Airway epithelial cell (primary cell): Measurements from ENCODE around the gene ZACN. TPM values are rescaled to one million over a fixed set of nuclear protein-coding genes. Genes with fewer than 3 reads are reported as not detected.

Experiments used
- total RNA-seq: library from RNA; depleted of rRNA; stranded (reverse); fragments of >200 nt; gene quantifications from 2 replicates; pipeline ENCODE4 v1.2.3, GENCODE V29; 2015

The ZACN gene
- total RNA-seq: not detected in 2 replicates

DNA sequence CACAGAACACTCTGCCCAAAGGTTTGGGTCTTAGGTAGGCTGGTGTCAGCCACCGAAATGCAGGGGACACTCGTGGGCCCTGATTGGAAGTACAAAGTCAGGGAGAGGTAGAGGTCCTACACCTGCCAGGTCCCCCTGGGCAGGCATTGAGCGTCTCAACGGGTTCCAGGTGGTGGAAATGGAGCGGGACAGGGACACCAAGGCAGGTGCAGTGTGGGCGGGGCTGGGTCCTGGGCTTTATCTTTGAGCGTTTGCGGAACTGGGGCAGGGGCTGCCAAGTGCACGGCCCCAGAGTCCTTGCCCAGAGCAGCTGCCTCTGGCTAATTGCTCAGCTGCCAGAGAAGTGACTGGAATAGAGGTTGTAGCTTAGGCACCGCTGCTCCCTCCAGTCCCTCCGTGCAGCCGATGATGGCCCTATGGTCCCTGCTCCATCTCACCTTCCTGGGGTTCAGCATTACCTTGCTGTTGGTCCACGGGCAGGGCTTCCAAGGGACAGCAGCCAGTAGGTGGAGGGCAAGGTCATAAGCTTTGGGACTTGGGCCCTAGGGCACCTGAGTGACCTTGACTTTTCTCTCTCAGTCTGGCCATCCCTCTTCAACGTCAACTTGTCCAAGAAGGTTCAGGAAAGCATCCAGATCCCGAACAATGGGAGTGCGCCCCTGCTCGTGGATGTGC, at the start of gene ZACN:
Gene ZACN, plus strand, starts transcription at position 323 of the 675 bp plus-strand sequence. Its CDS starts 83 bp downstream, at position 406.

GRCh38 chr17:76072148-76072858, 6.7 kb upstream of the ZACN start, which contains the start of gene SRP68:
SRP68 (minus strand) TSS chr17:76072517; CDS start chr17:76072491, 26 bp downstream.

GRCh38 chr17:76074390-76075363, 4.3 kb upstream of the ZACN start, which contains the start of gene GALR2:
GALR2 (plus strand) TSS chr17:76074781; CDS start chr17:76074884, 103 bp downstream.

DNA sequence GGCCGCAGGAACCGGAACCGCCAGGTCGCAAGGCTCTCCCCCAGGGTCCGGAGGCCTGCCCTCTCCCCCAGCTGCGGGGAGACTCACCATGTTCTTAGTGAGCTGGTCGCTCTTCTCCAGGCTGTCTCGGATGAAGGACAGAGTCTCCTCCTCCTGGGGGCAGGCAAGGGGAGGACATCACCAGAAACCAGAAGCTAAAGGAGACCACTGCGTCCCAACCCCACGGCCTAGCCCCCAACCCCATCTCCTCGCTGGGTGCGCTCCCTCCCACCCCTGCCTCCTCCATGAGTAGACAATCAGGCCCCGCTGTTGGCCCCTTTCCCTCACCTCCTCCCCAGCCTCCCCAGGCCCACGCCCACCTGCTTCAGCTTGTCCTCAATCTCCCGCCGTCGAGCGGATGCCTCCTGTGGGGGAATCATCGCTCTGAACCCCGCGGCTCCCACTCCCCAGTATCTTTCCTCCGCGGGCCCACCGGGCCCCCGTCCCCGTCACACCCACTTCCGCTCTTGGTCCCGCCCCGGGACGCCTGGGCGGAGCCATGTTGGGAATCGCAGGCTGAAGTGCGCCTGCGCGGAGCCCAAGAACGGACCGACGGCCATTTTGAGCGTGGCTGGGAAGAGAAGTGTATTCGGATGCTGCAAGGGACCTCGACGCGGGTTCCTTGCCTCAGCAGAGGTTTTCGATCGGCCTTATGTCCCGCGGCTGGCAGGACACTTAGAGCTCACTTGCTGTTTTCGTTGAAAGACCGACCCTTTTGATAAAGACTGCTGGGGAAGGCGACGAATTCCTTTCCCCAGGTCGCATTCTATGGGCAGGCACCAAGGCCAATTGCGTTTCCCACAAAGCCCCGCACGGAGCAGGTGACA, 24.5 kb downstream of the ZACN start, which contains the start of gene EXOC7:
Gene EXOC7, minus strand, starts transcription at position 514 of the 866 bp plus-strand sequence. Its CDS starts 95 bp downstream, at position 419.

Other genes starting within 250 kb of the ZACN start
- gene UNC13D, start 234.8 kb upstream of the ZACN start, total RNA-seq: 9.6 and 10.1 TPM in 2 replicates
- gene WBP2, start 223.8 kb upstream of the ZACN start, total RNA-seq: 39.0 and 54.4 TPM in 2 replicates
- gene TRIM47, start 200.6 kb upstream of the ZACN start, total RNA-seq: 29.3 and 32.2 TPM in 2 replicates
- gene TRIM65, start 182.2 kb upstream of the ZACN start, total RNA-seq: 28.1 and 28.6 TPM in 2 replicates
- gene MRPL38, start 174.3 kb upstream of the ZACN start, total RNA-seq: 31.9 and 35.0 TPM in 2 replicates
- gene FBF1, start 138.1 kb upstream of the ZACN start, total RNA-seq: 10.6 and 11.6 TPM in 2 replicates
- gene ACOX1, start 100.0 kb upstream of the ZACN start, total RNA-seq: 30.5 and 33.6 TPM in 2 replicates
- gene TEN1, start 99.9 kb upstream of the ZACN start, total RNA-seq: 13.0 and 20.4 TPM in 2 replicates
- 0.56 TPM in 1 of 2 replicates, not detected in the other for gene CDK3, start 78.3 kb upstream of the ZACN start, total RNA-seq
- 101 and 120 TPM in 2 replicates for gene EVPL, start 51.9 kb upstream of the ZACN start, total RNA-seq
- 39.3 and 53.4 TPM in 2 replicates for gene SRP68, start 6.7 kb upstream of the ZACN start, total RNA-seq
- gene GALR2, start 4.4 kb upstream of the ZACN start, total RNA-seq: 0.14 and 0.78 TPM in 2 replicates
- 36.3 and 55.8 TPM in 2 replicates for gene EXOC7, start 24.6 kb downstream of the ZACN start, total RNA-seq
- gene FOXJ1, start 62.1 kb downstream of the ZACN start, total RNA-seq: not detected in 2 replicates
- gene RNF157, start 161.3 kb downstream of the ZACN start, total RNA-seq: 0.07 and 1.4 TPM in 2 replicates
- 11.7 and 13.0 TPM in 2 replicates for gene UBALD2, start 186.2 kb downstream of the ZACN start, total RNA-seq
- 0.78 and 1.3 TPM in 2 replicates for gene QRICH2, start 229.1 kb downstream of the ZACN start, total RNA-seq